ENCODE results near the gene LRRC61.
A peak's percentile ranks its signal among the peaks of the same experiment; 100 is the strongest.

Gene LRRC61

GRCh38 chr7:150341263-150342120 is 18.3 kb downstream of the LRRC61 start, which contains the start of gene RARRES2:
TSS of gene RARRES2 (minus strand) at chr7:150341629. CDS start at chr7:150340609, 1,020 bp downstream.
- Histone ChIP-seq H3K4me1 (ENCODE audit: insufficient read depth, low read length) (peaks cover 20% of the 10 kb centered on the region), H3K36me3 (ENCODE audit: insufficient read depth, low read length) (peaks cover 25% of the 10 kb centered on the region), H3K9ac (ENCODE audit: low read depth, low read length) (peak within 1 kb of the TSS; percentile 71), H3K9me3 (ENCODE audit: insufficient read depth, low read depth, low read length) (peaks cover 10% of the 10 kb centered on the region; the same call in 1 of the 2 replicates), H3K27me3 (ENCODE audit: insufficient read depth, low read length) (peaks cover 41% of the 10 kb centered on the region), H3K4me3 (ENCODE audit: low read length) (peak within 1 kb of the TSS; percentile 70), H3K27ac (ENCODE audit: low read depth, low read length) (no peak within 1 kb of the TSS)
- 1% methylated on average over 49 of the region's 49 CpGs for WGBS

- H3K27ac ChIP-seq (ENCODE audit: low read depth, low read length): no peak overlapping the region
- H3K36me3 ChIP-seq (ENCODE audit: insufficient read depth, low read length): peaks cover 19% of the 10 kb centered on the region
- H3K9ac ChIP-seq (ENCODE audit: low read depth, low read length): peak overlapping the region; percentile 15; the same call in 1 of the 2 replicates
- 84% methylated on average over 9 of the region's 9 CpGs for WGBS
- peaks cover 10% of the 10 kb centered on the region; the same call in 1 of the 2 replicates for H3K9me3 ChIP-seq (ENCODE audit: insufficient read depth, low read depth, low read length)
- peak overlapping the region; percentile 50 for H3K4me3 ChIP-seq (ENCODE audit: low read length)
- H3K27me3 ChIP-seq (ENCODE audit: insufficient read depth, low read length): peaks cover 41% of the 10 kb centered on the region
- H3K4me1 ChIP-seq (ENCODE audit: insufficient read depth, low read length): peaks cover 19% of the 10 kb centered on the region
Measured at GRCh38 chr7:150342121-150342408, 18.9 kb downstream of the LRRC61 start.

- H3K27ac ChIP-seq (ENCODE audit: low read depth, low read length): no peak overlapping the region
- WGBS: 80% methylated on average over 2 of the region's 2 CpGs
- H3K9ac ChIP-seq (ENCODE audit: low read depth, low read length): no peak overlapping the region
- peaks cover 19% of the 10 kb centered on the region for H3K4me1 ChIP-seq (ENCODE audit: insufficient read depth, low read length)
- peaks cover 13% of the 10 kb centered on the region; the same call in 1 of the 2 replicates for H3K9me3 ChIP-seq (ENCODE audit: insufficient read depth, low read depth, low read length)
- H3K27me3 ChIP-seq (ENCODE audit: insufficient read depth, low read length): peaks cover 41% of the 10 kb centered on the region
- peaks cover 8% of the 10 kb centered on the region for H3K36me3 ChIP-seq (ENCODE audit: insufficient read depth, low read length)
- H3K4me3 ChIP-seq (ENCODE audit: low read length): no peak overlapping the region
Measured at GRCh38 chr7:150343225-150343624, 20.1 kb downstream of the LRRC61 start.

GRCh38 chr7:150344299-150344698 is 21.1 kb downstream of the LRRC61 start:
- Histone ChIP-seq H3K9ac (ENCODE audit: low read depth, low read length) (no peak overlapping the region), H3K4me3 (ENCODE audit: low read length) (no peak overlapping the region), H3K27me3 (ENCODE audit: insufficient read depth, low read length) (peaks cover 41% of the 10 kb centered on the region), H3K9me3 (ENCODE audit: insufficient read depth, low read depth, low read length) (peaks cover 13% of the 10 kb centered on the region; the same call in 1 of the 2 replicates), H3K36me3 (ENCODE audit: insufficient read depth, low read length) (peaks cover 1% of the 10 kb centered on the region; the same call in 1 of the 2 replicates), H3K27ac (ENCODE audit: low read depth, low read length) (no peak overlapping the region), H3K4me1 (ENCODE audit: insufficient read depth, low read length) (peaks cover 19% of the 10 kb centered on the region)

- no peak overlapping the region for H3K9ac ChIP-seq (ENCODE audit: low read depth, low read length)
- H3K27ac ChIP-seq (ENCODE audit: low read depth, low read length): no peak overlapping the region
- H3K4me3 ChIP-seq (ENCODE audit: low read length): no peak overlapping the region
- H3K36me3 ChIP-seq (ENCODE audit: insufficient read depth, low read length): no peaks in the 10 kb centered on the region
- H3K4me1 ChIP-seq (ENCODE audit: insufficient read depth, low read length): peaks cover 14% of the 10 kb centered on the region
- peaks cover 13% of the 10 kb centered on the region; the same call in 1 of the 2 replicates for H3K9me3 ChIP-seq (ENCODE audit: insufficient read depth, low read depth, low read length)
- peaks cover 38% of the 10 kb centered on the region for H3K27me3 ChIP-seq (ENCODE audit: insufficient read depth, low read length)
- WGBS: 94% methylated on average over 1 of the region's 1 CpG
Measured at GRCh38 chr7:150345012-150345411, 21.9 kb downstream of the LRRC61 start.

GRCh38 chr7:150346922-150347321 is 23.8 kb downstream of the LRRC61 start:
- H3K27me3 ChIP-seq (ENCODE audit: insufficient read depth, low read length): peaks cover 23% of the 10 kb centered on the region
- peaks cover 13% of the 10 kb centered on the region; the same call in 1 of the 2 replicates for H3K9me3 ChIP-seq (ENCODE audit: insufficient read depth, low read depth, low read length)
- no peak overlapping the region for H3K27ac ChIP-seq (ENCODE audit: low read depth, low read length)
- no peak overlapping the region for H3K4me3 ChIP-seq (ENCODE audit: low read length)
- H3K36me3 ChIP-seq (ENCODE audit: insufficient read depth, low read length): no peaks in the 10 kb centered on the region
- no peak overlapping the region for H3K9ac ChIP-seq (ENCODE audit: low read depth, low read length)
- 94% methylated on average over 5 of the region's 5 CpGs for WGBS
- H3K4me1 ChIP-seq (ENCODE audit: insufficient read depth, low read length): peaks cover 12% of the 10 kb centered on the region

- WGBS: 77% methylated on average over 5 of the region's 8 CpGs
- Histone ChIP-seq H3K27ac (ENCODE audit: low read depth, low read length) (no peak overlapping the region), H3K36me3 (ENCODE audit: insufficient read depth, low read length) (no peaks in the 10 kb centered on the region), H3K4me3 (ENCODE audit: low read length) (no peak overlapping the region), H3K9ac (ENCODE audit: low read depth, low read length) (no peak overlapping the region), H3K9me3 (ENCODE audit: insufficient read depth, low read depth, low read length) (0 out of 2 replicates have a peak, but pooled peaks cover 3% of the 10 kb centered on the region), H3K27me3 (ENCODE audit: insufficient read depth, low read length) (no peaks in the 10 kb centered on the region), H3K4me1 (ENCODE audit: insufficient read depth, low read length) (no peaks in the 10 kb centered on the region)
Measured at GRCh38 chr7:150351587-150352194, 28.5 kb downstream of the LRRC61 start.

- Histone ChIP-seq H3K9ac (ENCODE audit: low read depth, low read length) (no peak overlapping the region), H3K27ac (ENCODE audit: low read depth, low read length) (no peak overlapping the region), H3K9me3 (ENCODE audit: insufficient read depth, low read depth, low read length) (no peaks in the 10 kb centered on the region), H3K36me3 (ENCODE audit: insufficient read depth, low read length) (no peaks in the 10 kb centered on the region), H3K4me1 (ENCODE audit: insufficient read depth, low read length) (0 out of 2 replicates have a peak, but pooled peaks cover 8% of the 10 kb centered on the region), H3K4me3 (ENCODE audit: low read length) (no peak overlapping the region), H3K27me3 (ENCODE audit: insufficient read depth, low read length) (no peaks in the 10 kb centered on the region)
- no CpG with 5 or more reads among the region's 1 CpG for WGBS
Measured at GRCh38 chr7:150355666-150356059, 32.5 kb downstream of the LRRC61 start.

GRCh38 chr7:150356265-150356897 is 33.2 kb downstream of the LRRC61 start:
- Histone ChIP-seq H3K9ac (ENCODE audit: low read depth, low read length) (no peak overlapping the region), H3K27ac (ENCODE audit: low read depth, low read length) (no peak overlapping the region), H3K27me3 (ENCODE audit: insufficient read depth, low read length) (no peaks in the 10 kb centered on the region), H3K9me3 (ENCODE audit: insufficient read depth, low read depth, low read length) (no peaks in the 10 kb centered on the region), H3K4me1 (ENCODE audit: insufficient read depth, low read length) (peaks cover 11% of the 10 kb centered on the region; the same call in 1 of the 2 replicates), H3K36me3 (ENCODE audit: insufficient read depth, low read length) (no peaks in the 10 kb centered on the region), H3K4me3 (ENCODE audit: low read length) (no peak overlapping the region)
- WGBS: 64% methylated on average over 4 of the region's 6 CpGs

- 80% methylated on average over 9 of the region's 9 CpGs for WGBS
- Histone ChIP-seq H3K9me3 (ENCODE audit: insufficient read depth, low read depth, low read length) (no peaks in the 10 kb centered on the region), H3K4me3 (ENCODE audit: low read length) (no peak overlapping the region), H3K4me1 (ENCODE audit: insufficient read depth, low read length) (peaks cover 20% of the 10 kb centered on the region), H3K36me3 (ENCODE audit: insufficient read depth, low read length) (no peaks in the 10 kb centered on the region), H3K9ac (ENCODE audit: low read depth, low read length) (no peak overlapping the region), H3K27ac (ENCODE audit: low read depth, low read length) (no peak overlapping the region), H3K27me3 (ENCODE audit: insufficient read depth, low read length) (no peaks in the 10 kb centered on the region)
Measured at GRCh38 chr7:150357270-150357669, 34.1 kb downstream of the LRRC61 start.
